ENCODE data around the gene WLS.

The WLS gene

GRCh38 chr1:68120136-68120791, 112.1 kb downstream of the WLS start:
- no peak overlapping the region for H3K4me3 ChIP-seq (ENCODE audit: low read depth, low read length)
- TF ChIP-seq, protein P1, sequence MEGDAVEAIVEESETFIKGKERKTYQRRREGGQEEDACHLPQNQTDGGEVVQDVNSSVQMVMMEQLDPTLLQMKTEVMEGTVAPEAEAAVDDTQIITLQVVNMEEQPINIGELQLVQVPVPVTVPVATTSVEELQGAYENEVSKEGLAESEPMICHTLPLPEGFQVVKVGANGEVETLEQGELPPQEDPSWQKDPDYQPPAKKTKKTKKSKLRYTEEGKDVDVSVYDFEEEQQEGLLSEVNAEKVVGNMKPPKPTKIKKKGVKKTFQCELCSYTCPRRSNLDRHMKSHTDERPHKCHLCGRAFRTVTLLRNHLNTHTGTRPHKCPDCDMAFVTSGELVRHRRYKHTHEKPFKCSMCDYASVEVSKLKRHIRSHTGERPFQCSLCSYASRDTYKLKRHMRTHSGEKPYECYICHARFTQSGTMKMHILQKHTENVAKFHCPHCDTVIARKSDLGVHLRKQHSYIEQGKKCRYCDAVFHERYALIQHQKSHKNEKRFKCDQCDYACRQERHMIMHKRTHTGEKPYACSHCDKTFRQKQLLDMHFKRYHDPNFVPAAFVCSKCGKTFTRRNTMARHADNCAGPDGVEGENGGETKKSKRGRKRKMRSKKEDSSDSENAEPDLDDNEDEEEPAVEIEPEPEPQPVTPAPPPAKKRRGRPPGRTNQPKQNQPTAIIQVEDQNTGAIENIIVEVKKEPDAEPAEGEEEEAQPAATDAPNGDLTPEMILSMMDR (IDR thresholded peaks at IDR 0.05; ENCODE audit: low read depth, low read length), result peak; percentile 54

GRCh38 chr1:68119445-68119844, 112.9 kb downstream of the WLS start:
- TF ChIP-seq, protein P1 (IDR thresholded peaks at IDR 0.05; ENCODE audit: low read depth, low read length), result no peak
- no peak overlapping the region for H3K4me3 ChIP-seq (ENCODE audit: low read depth, low read length)

- TF ChIP-seq, protein P1 (IDR thresholded peaks at IDR 0.05; ENCODE audit: low read depth, low read length), result no peak
- no peak overlapping the region for H3K4me3 ChIP-seq (ENCODE audit: low read depth, low read length)
Measured at GRCh38 chr1:68117416-68117815, 114.9 kb downstream of the WLS start.

GRCh38 chr1:68116643-68117235, 115.6 kb downstream of the WLS start:
- TF ChIP-seq, protein P1 (IDR thresholded peaks at IDR 0.05; ENCODE audit: low read depth, low read length), result peak; percentile 54
- no peak overlapping the region for H3K4me3 ChIP-seq (ENCODE audit: low read depth, low read length)

DNA sequence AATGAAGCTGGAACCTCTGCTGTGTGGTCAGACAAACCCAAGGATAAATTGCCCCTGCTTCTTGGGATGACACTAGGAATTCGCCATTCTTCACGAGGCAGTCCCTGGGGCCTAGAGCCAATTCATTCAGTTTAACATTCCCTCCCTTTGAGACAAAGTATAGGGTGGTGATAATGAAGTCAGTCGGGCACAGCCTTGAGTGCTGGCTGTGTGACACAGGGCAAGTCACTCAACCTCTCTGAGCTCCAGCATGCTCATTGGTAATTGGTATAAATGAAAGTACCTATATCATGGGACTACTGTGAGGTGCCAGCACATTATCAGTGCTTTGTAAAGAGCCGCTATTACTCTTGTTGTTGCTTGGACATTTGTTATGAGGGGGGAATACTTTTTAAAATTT, 117.0 kb downstream of the WLS start:
- TF ChIP-seq, protein P1 (IDR thresholded peaks at IDR 0.05; ENCODE audit: low read depth, low read length), result no peak

DNA sequence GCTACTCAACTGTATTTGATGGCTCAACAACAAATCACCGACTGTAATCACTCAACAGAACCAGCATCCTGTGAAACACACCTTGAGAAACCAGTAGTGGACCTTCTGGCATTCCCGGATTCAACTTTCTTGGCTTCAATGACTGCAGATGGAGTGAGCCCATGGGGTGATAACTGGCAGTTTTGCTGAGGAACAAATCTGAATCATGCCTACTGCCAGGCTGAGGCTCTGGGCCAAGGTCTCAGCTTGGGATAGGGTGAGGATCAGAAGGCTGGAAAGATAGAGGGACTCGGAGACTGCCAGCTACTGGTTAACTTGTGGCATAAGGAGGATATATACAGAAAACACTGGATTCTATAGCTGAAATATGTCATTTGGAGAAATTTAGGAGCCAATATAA, 118.4 kb downstream of the WLS start:
- H3K4me3 ChIP-seq (ENCODE audit: low read depth, low read length), result no peak overlapping the region
- TF ChIP-seq, protein P1 (IDR thresholded peaks at IDR 0.05; ENCODE audit: low read depth, low read length), result no peak

More for the DNA sequence above, 117.0 kb downstream of the WLS start:
- H3K4me3 ChIP-seq (ENCODE audit: low read depth, low read length), result no peak overlapping the region

DNA sequence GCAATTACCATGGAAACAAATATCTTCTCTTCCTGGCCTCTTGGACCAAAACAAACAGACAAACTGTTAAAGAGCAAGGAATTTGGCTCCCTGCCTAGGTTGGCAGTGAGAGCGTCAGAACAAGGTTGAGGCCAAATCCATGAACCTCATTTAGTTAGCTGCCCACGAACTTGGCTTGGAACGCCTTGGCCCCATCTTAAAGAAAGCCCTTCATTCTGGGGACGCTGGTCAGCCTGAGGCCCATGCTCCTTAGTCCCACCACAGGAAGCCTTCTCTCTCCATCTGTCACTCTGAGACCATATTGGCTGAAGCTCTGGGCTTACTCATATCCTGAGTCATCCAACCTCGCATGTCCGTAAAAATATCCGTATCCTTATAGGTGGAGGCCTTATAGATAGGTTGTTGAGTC, 119.5 kb downstream of the WLS start:
- no peak overlapping the region for H3K4me3 ChIP-seq (ENCODE audit: low read depth, low read length)
- TF ChIP-seq, protein P1 (IDR thresholded peaks at IDR 0.05; ENCODE audit: low read depth, low read length), result no peak

Data from WI38 (cell line).